PC-3 (cell line): ENCODE measurements around the gene CKB.

Source experiments
- CTCF ChIP-seq: fragments of 300-600 bp; sonication (generic); conservative IDR thresholded peaks from 2 replicates; pipeline ENCODE4 v1.5.1; 2017; ENCODE audit warnings: antibody characterized with exemption, low read depth, mild to moderate bottlenecking, low read length
- EZH2 ChIP-seq: fragments of 300-600 bp; sonication (generic); IDR thresholded peaks from one replicate; pipeline ENCODE4 v1.6.1; 2017; ENCODE audit warnings: antibody characterized with exemption, mild to moderate bottlenecking, low read length; ENCODE audit not compliant: unreplicated experiment

- TF ChIP-seq CTCF (no peak), EZH2 (no peak)
These were observed 46.6 kb downstream of the CKB start for GRCh38 chr14:103476065-103476464.
